DOHH2 (cell line): Measurements from ENCODE around the gene NPFFR1.

ENCODE experiments used
- H3F3A ChIP-seq: fragments of 200-600 bp; sonication (generic), shearing (Covaris generic); 2 replicates; pipeline ENCODE4 v1.6.0; 2016; ENCODE audit warnings: antibody characterized with exemption, mild to moderate bottlenecking; ENCODE audit not compliant: control insufficient read depth, insufficient read depth
- H3K27ac ChIP-seq: fragments of 200-600 bp; sonication (generic); 2 replicates; pipeline ENCODE4 v1.5.1; 2014; ENCODE audit warnings: low read depth, mild to moderate bottlenecking, low read length, moderate library complexity
- H3K27me3 ChIP-seq: fragments of 200-600 bp; sonication (generic); 2 replicates; pipeline ENCODE4 v1.6.1; 2014; ENCODE audit warnings: mild to moderate bottlenecking, low read length, mixed read lengths; ENCODE audit not compliant: control insufficient read depth
- H3K36me3 ChIP-seq: fragments of 200-600 bp; sonication (generic); 2 replicates; pipeline ENCODE4 v1.6.1; 2014; ENCODE audit warnings: mild to moderate bottlenecking, low read length, moderate library complexity, mixed read lengths; ENCODE audit not compliant: control insufficient read depth
- H3K4me1 ChIP-seq: fragments of 200-600 bp; sonication (generic); 2 replicates; pipeline ENCODE4 v1.6.1; 2014; ENCODE audit warnings: mild to moderate bottlenecking, low read length, mixed read lengths; ENCODE audit not compliant: control insufficient read depth
- H3K4me2 ChIP-seq: fragments of 200-600 bp; sonication (generic); 2 replicates; pipeline ENCODE4 v1.6.0; 2014; ENCODE audit warnings: mild to moderate bottlenecking, low read length, moderate library complexity
- H3K4me3 ChIP-seq: fragments of 200-600 bp; sonication (generic); 2 replicates; pipeline ENCODE4 v1.5.1; 2014; ENCODE audit warnings: mild to moderate bottlenecking, low read length, mixed read lengths
- H3K79me2 ChIP-seq: fragments of 200-600 bp; sonication (generic); 2 replicates; pipeline ENCODE4 v1.6.1; 2014; ENCODE audit warnings: mild to moderate bottlenecking, low read length, mixed read lengths; ENCODE audit not compliant: control insufficient read depth
- H3K9me2 ChIP-seq: fragments of 200-600 bp; sonication (generic); replicated peaks from 2 replicates; pipeline ENCODE4 v1.6.1; 2014; ENCODE audit warnings: mild to moderate bottlenecking, low read length, mixed read lengths; ENCODE audit not compliant: control insufficient read depth
- H3K9me3 ChIP-seq: fragments of 200-600 bp; sonication (generic); 2 replicates; pipeline ENCODE4 v1.6.1; 2014; ENCODE audit warnings: antibody characterized with exemption, low read length, mixed read lengths; ENCODE audit not compliant: control insufficient read depth, insufficient read depth
- H4K20me1 ChIP-seq: fragments of 200-600 bp; sonication (generic); 2 replicates; pipeline ENCODE4 v1.6.0; 2014; ENCODE audit warnings: low read depth, mild to moderate bottlenecking, antibody characterized with exemption, low read length, moderate library complexity; ENCODE audit not compliant: control insufficient read depth, insufficient read depth
- EZH2phosphoT487 ChIP-seq: fragments of 200-600 bp; sonication (generic); IDR thresholded peaks from 2 replicates; pipeline ENCODE4 v1.6.1; 2017; ENCODE audit warnings: borderline replicate concordance, mild to moderate bottlenecking, antibody characterized with exemption, low read length, moderate library complexity, mixed read lengths
- TF ChIP-seq, protein P1 (sequence below): fragments of 200-600 bp; sonication (generic); IDR thresholded peaks from one replicate; pipeline ENCODE4 v1.5.1; 2014; ENCODE audit warnings: antibody characterized with exemption, mild to moderate bottlenecking, low read depth, low read length; ENCODE audit not compliant: poor library complexity, severe bottlenecking

The NPFFR1 gene

DNA sequence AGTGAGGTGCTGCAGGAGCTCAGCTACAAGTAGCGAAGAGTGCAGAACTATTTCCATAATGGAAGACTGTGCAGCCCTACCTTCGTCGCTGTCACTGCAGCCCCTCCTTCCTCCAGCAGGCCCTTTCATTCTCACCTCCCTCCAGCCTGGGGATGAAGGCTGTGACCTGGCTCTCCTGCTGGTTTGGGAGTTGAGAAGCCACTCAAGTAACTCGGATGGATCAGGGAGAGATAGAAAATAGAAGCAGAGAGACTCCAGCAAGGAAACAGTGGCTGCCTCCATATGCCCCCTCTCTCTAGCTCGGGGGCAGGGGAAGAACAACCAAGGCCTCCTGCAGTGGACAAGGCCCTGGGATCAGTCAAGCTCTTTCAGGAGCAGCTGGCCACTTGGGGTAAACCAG is 37.4 kb upstream of the NPFFR1 start:
- no peaks in the 10 kb centered on the region for H4K20me1 ChIP-seq
- H3K9me3 ChIP-seq = no peaks in the 10 kb centered on the region
- H3K36me3 ChIP-seq = peaks cover 4% of the 10 kb centered on the region; the same call in 1 of the 2 replicates
- H3K4me2 ChIP-seq = no peak overlapping the region
- H3F3A ChIP-seq = no peaks in the 10 kb centered on the region; the same call in 1 of the 2 replicates
- TF ChIP-seq EZH2phosphoT487 = no peak
- TF ChIP-seq, protein P1, sequence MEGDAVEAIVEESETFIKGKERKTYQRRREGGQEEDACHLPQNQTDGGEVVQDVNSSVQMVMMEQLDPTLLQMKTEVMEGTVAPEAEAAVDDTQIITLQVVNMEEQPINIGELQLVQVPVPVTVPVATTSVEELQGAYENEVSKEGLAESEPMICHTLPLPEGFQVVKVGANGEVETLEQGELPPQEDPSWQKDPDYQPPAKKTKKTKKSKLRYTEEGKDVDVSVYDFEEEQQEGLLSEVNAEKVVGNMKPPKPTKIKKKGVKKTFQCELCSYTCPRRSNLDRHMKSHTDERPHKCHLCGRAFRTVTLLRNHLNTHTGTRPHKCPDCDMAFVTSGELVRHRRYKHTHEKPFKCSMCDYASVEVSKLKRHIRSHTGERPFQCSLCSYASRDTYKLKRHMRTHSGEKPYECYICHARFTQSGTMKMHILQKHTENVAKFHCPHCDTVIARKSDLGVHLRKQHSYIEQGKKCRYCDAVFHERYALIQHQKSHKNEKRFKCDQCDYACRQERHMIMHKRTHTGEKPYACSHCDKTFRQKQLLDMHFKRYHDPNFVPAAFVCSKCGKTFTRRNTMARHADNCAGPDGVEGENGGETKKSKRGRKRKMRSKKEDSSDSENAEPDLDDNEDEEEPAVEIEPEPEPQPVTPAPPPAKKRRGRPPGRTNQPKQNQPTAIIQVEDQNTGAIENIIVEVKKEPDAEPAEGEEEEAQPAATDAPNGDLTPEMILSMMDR = no peak
- H3K9me2 ChIP-seq = no peaks in the 10 kb centered on the region
- H3K27me3 ChIP-seq = no peaks in the 10 kb centered on the region
- H3K79me2 ChIP-seq = no peaks in the 10 kb centered on the region
- no peak overlapping the region for H3K27ac ChIP-seq
- H3K4me1 ChIP-seq = peaks cover 67% of the 10 kb centered on the region
- no peak overlapping the region for H3K4me3 ChIP-seq

DNA sequence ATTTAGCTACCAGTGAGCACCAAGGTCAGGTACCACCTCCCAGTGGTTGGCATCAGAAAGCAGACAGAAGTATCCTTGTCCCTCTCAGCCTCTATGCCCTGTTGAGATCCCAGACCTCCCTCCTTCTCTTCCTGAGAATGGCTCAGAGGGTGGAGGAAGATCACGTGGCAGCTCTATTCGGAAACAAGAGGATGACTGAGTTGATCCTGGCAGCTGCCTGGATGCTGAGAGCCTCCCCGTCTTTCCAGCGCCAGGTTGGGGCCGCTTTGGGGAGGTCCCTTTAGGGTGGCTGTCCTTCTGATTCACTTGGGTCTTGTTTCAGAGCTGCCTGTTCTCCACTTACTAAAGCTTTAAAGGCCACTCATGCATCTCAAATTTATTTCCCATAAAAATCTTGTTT is 36.9 kb upstream of the NPFFR1 start:
- no peak for TF ChIP-seq EZH2phosphoT487
- TF ChIP-seq, protein P1 = no peak
- Histone ChIP-seq H3K9me3 (no peaks in the 10 kb centered on the region), H3F3A (peaks cover 2% of the 10 kb centered on the region; the same call in 1 of the 2 replicates), H3K79me2 (no peaks in the 10 kb centered on the region), H3K27ac (no peak overlapping the region), H3K36me3 (peaks cover 4% of the 10 kb centered on the region; the same call in 1 of the 2 replicates), H3K4me3 (no peak overlapping the region), H3K9me2 (no peaks in the 10 kb centered on the region), H3K4me2 (no peak overlapping the region), H3K4me1 (peaks cover 67% of the 10 kb centered on the region), H4K20me1 (no peaks in the 10 kb centered on the region), H3K27me3 (no peaks in the 10 kb centered on the region)

DNA sequence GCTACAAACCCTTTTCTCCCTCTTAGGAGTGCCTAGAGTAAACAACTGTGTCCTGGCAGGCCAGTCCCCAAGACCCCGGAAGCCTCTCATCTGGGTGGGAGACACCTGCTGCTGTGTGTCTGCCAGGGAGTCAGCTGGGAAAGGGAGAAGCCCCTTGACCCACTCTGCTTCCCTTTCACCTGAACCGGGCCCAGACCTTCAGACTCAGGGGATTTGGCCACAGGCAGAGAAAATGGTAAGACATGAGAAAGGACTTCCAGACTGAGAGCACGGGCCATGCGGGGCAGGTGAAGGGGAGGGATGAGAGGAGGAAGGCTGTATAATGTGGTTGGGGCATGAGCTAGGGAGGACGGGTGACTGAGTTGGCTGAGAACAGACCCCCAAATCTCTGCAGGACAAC is 36.0 kb upstream of the NPFFR1 start:
- Histone ChIP-seq H3K4me2 (no peak overlapping the region), H3K9me2 (no peaks in the 10 kb centered on the region), H3K4me1 (peaks cover 67% of the 10 kb centered on the region), H3K27ac (no peak overlapping the region), H3K27me3 (no peaks in the 10 kb centered on the region), H3K79me2 (no peaks in the 10 kb centered on the region), H3F3A (peaks cover 2% of the 10 kb centered on the region; the same call in 1 of the 2 replicates), H3K9me3 (no peaks in the 10 kb centered on the region), H3K4me3 (no peak overlapping the region), H3K36me3 (peaks cover 7% of the 10 kb centered on the region; the same call in 1 of the 2 replicates), H4K20me1 (no peaks in the 10 kb centered on the region)
- TF ChIP-seq EZH2phosphoT487 = no peak
- TF ChIP-seq, protein P1 = no peak
